Left ventricle myocardium inferior (tissue), 1 donor: ENCODE measurements around the gene ST8SIA6. TPM values are rescaled to one million over a fixed set of nuclear protein-coding genes. Genes with fewer than 3 reads are reported as not detected.

ENCODE experiments used
- DNase-seq: peaks from one replicate; pipeline ENCODE4 v3.0.0-alpha.2; 2020
- H3K27ac ChIP-seq: fragments of 200-600 bp; replicated peaks from 2 replicates; pipeline ENCODE4 v1.8.0; 2021
- H3K27me3 ChIP-seq: fragments of 200-600 bp; 2 replicates; pipeline ENCODE4 v1.8.0; 2021; ENCODE audit warnings: low read depth
- H3K36me3 ChIP-seq: fragments of 200-600 bp; 2 replicates; pipeline ENCODE4 v1.8.0; 2021
- H3K4me1 ChIP-seq: fragments of 200-600 bp; 2 replicates; pipeline ENCODE4 v1.8.0; 2021
- H3K4me3 ChIP-seq: fragments of 200-600 bp; 2 replicates; pipeline ENCODE4 v1.8.0; 2021; ENCODE audit warnings: mild to moderate bottlenecking, moderate library complexity
- H3K9me3 ChIP-seq: fragments of 200-600 bp; replicated peaks from 2 replicates; pipeline ENCODE4 v1.8.0; 2021
- CTCF ChIP-seq: fragments of 200-600 bp; IDR thresholded peaks from 2 replicates; pipeline ENCODE4 v1.8.0; 2021; ENCODE audit warnings: antibody characterized with exemption, mild to moderate bottlenecking, borderline replicate concordance
- intact Hi-C: fragments of 100-400 bp; cut with micrococcal nuclease; formaldehyde crosslinking; loops from one replicate; pipeline ENCODE4 v1.11.0; 2022
- total RNA-seq: library from RNA; stranded (reverse); fragmentation: NEBNext Ultra II Directional; extraction: Animal tissue kit (Norgen Biotek cat#: 25700); gene quantifications from one replicate; pipeline ENCODE4 v1.2.1, GENCODE V29; 2021
- donor health status: DM: no; HTN: yes; CAD: no; lungs with severe emphysema.

The ST8SIA6 gene
- total RNA-seq, 1 donor from 2014 or later, result 10.1 TPM

GRCh38 chr10:17273403-17273802 lies 181.0 kb downstream of the ST8SIA6 start:
- intact Hi-C loops, result no loop called here
- Histone ChIP-seq H3K27ac (no peak overlapping the region), H3K4me1 (no peaks in the 10 kb centered on the region), H3K27me3 (no peaks in the 10 kb centered on the region), H3K9me3 (peaks cover 21% of the 10 kb centered on the region), H3K36me3 (no peaks in the 10 kb centered on the region), H3K4me3 (no peak overlapping the region)
- no peak for TF ChIP-seq CTCF
- DNase-seq, result no peak

- intact Hi-C loops, result no loop called here
- TF ChIP-seq CTCF, result no peak
- no peak for DNase-seq
- Histone ChIP-seq H3K27ac (no peak overlapping the region), H3K4me3 (no peak overlapping the region), H3K4me1 (no peaks in the 10 kb centered on the region), H3K27me3 (no peaks in the 10 kb centered on the region), H3K9me3 (peaks cover 20% of the 10 kb centered on the region), H3K36me3 (no peaks in the 10 kb centered on the region)
These were observed 181.7 kb downstream of the ST8SIA6 start for GRCh38 chr10:17272648-17273047.

Other genes starting within 250 kb of the ST8SIA6 start
- 375 TPM for gene VIM, start 226.4 kb downstream of the ST8SIA6 start, total RNA-seq
- 173 TPM for gene HACD1, start 162.8 kb upstream of the ST8SIA6 start, total RNA-seq
- gene STAM, start 189.6 kb upstream of the ST8SIA6 start, total RNA-seq, result 21.3 TPM